Neural progenitor cell (in vitro differentiated cells): Measurements from ENCODE around the gene WDR7. TPM values are rescaled to one million over a fixed set of nuclear protein-coding genes. Genes with fewer than 3 reads are reported as not detected.
A peak's percentile ranks its signal among the peaks of the same experiment; 100 is the strongest.

Experiments
- DNase-seq: peaks from one replicate; pipeline ENCODE4 v3.0.0-alpha.2; 2016; ENCODE audit warnings: low spot score
- H2AFZ ChIP-seq: fragments of 200-600 bp; sonication (generic); replicated peaks from 2 replicates; pipeline ENCODE4 v1.6.1; 2016; ENCODE audit warnings: antibody characterized with exemption
- H3F3A ChIP-seq: fragments of 200-600 bp; sonication (generic); 2 replicates; pipeline ENCODE4 v1.6.1; 2016; ENCODE audit warnings: antibody characterized with exemption, low read depth
- H3K27ac ChIP-seq: fragments of 200-600 bp; sonication (generic); 2 replicates; pipeline ENCODE4 v1.5.1; 2016; ENCODE audit warnings: mild to moderate bottlenecking
- H3K27me3 ChIP-seq: fragments of 200-600 bp; sonication (generic); 2 replicates; pipeline ENCODE4 v1.6.1; 2016; ENCODE audit warnings: mild to moderate bottlenecking, moderate library complexity
- H3K36me3 ChIP-seq: fragments of 200-600 bp; sonication (generic); 2 replicates; pipeline ENCODE4 v1.5.1; 2016
- H3K4me1 ChIP-seq: fragments of 200-600 bp; sonication (generic); 2 replicates; pipeline ENCODE4 v1.6.1; 2016; ENCODE audit warnings: mixed run types
- H3K4me2 ChIP-seq: fragments of 200-600 bp; sonication (generic); 2 replicates; pipeline ENCODE4 v1.6.1; 2016
- H3K4me3 ChIP-seq: fragments of 200-600 bp; sonication (generic); 2 replicates; pipeline ENCODE4 v1.5.1; 2016
- H3K79me2 ChIP-seq: fragments of 200-600 bp; sonication (generic); 2 replicates; pipeline ENCODE4 v1.6.1; 2016; ENCODE audit warnings: low read depth
- H3K9ac ChIP-seq: fragments of 200-600 bp; sonication (generic); 2 replicates; pipeline ENCODE4 v1.6.1; 2016
- H3K9me3 ChIP-seq: fragments of 200-600 bp; sonication (generic); 2 replicates; pipeline ENCODE4 v1.5.1; 2016; ENCODE audit warnings: low read depth
- H4K20me1 ChIP-seq: fragments of 200-600 bp; sonication (generic); 2 replicates; pipeline ENCODE4 v1.6.1; 2016; ENCODE audit warnings: low read depth
- H3K27ac Mint-ChIP-seq: 3 replicates; pipeline ENCODE4 v1.8.0; 2021; ENCODE audit warnings: mixed read lengths
- H3K27me3 Mint-ChIP-seq: 2 replicates; pipeline ENCODE4 v1.8.0; 2022; ENCODE audit warnings: low read depth, mild to moderate bottlenecking, inconsistent platforms, moderate library complexity, mixed read lengths; ENCODE audit not compliant: insufficient read depth
- H3K36me3 Mint-ChIP-seq: 3 replicates; pipeline ENCODE4 v1.8.0; 2021; ENCODE audit warnings: mixed read lengths
- H3K4me1 Mint-ChIP-seq: 3 replicates; pipeline ENCODE4 v1.8.0; 2021; ENCODE audit warnings: mixed read lengths
- H3K4me3 Mint-ChIP-seq: 3 replicates; pipeline ENCODE4 v1.8.0; 2021; ENCODE audit warnings: mild to moderate bottlenecking, moderate library complexity, mixed read lengths
- H3K9me3 Mint-ChIP-seq: 3 replicates; pipeline ENCODE4 v1.8.0; 2020; ENCODE audit warnings: mixed read lengths
- CTCF ChIP-seq: fragments of 200-600 bp; sonication (generic); IDR thresholded peaks from 2 replicates; pipeline ENCODE4 v1.5.1; 2017; ENCODE audit warnings: antibody characterized with exemption, mild to moderate bottlenecking
- EZH2 ChIP-seq: fragments of 200-600 bp; sonication (generic); IDR thresholded peaks from 2 replicates; pipeline ENCODE4 v1.6.1; 2017; ENCODE audit warnings: antibody characterized with exemption, mild to moderate bottlenecking, moderate library complexity
- EZH2phosphoT487 ChIP-seq: fragments of 200-600 bp; sonication (generic); IDR thresholded peaks from 2 replicates; pipeline ENCODE4 v1.6.1; 2017; ENCODE audit warnings: antibody characterized with exemption
- total RNA-seq: library from RNA; depleted of rRNA; stranded (reverse); fragments of >200 nt; gene quantifications from 2 replicates; pipeline ENCODE4 v1.2.3, GENCODE V29; 2015; ENCODE audit warnings: low replicate concordance

WDR7 gene
- total RNA-seq, 1 donor from 2014 or later, result 12.3 TPM

- TF ChIP-seq EZH2 (no peak), CTCF (no peak), EZH2phosphoT487 (no peak)
- Mint-ChIP-seq H3K27me3 (peaks cover 3% of the 10 kb centered on the region), H3K36me3 (peaks cover 3% of the 10 kb centered on the region), H3K4me1 (peaks cover 3% of the 10 kb centered on the region), H3K9me3 (peaks cover 4% of the 10 kb centered on the region), H3K27ac (no peak overlapping the region), H3K4me3 (no peak overlapping the region)
- Histone ChIP-seq H3K27me3 (no peaks in the 10 kb centered on the region), H2AFZ (peak overlapping the region; percentile 93), H3K4me3 (no peak overlapping the region), H3K4me2 (no peak overlapping the region), H3K4me1 (peaks cover 18% of the 10 kb centered on the region), H3K79me2 (no peaks in the 10 kb centered on the region), H3K9me3 (no peaks in the 10 kb centered on the region), H3K27ac (no peak overlapping the region), H3K36me3 (no peaks in the 10 kb centered on the region), H4K20me1 (no peaks in the 10 kb centered on the region), H3K9ac (no peak overlapping the region), H3F3A (peaks cover 4% of the 10 kb centered on the region)
- DNase-seq, result no peak
Observed at GRCh38 chr18:57048351-57048750, 397.2 kb downstream of the WDR7 start.

- peak overlapping the region; percentile 93 for H2AFZ ChIP-seq
- H3K27me3 Mint-ChIP-seq, result peaks cover 3% of the 10 kb centered on the region
- H3K4me1 Mint-ChIP-seq, result peaks cover 3% of the 10 kb centered on the region
- H3K4me1 ChIP-seq, result peaks cover 18% of the 10 kb centered on the region
- no peaks in the 10 kb centered on the region for H4K20me1 ChIP-seq
- H3K27ac ChIP-seq, result no peak overlapping the region
- H3K27ac Mint-ChIP-seq, result no peak overlapping the region
- H3F3A ChIP-seq, result peaks cover 4% of the 10 kb centered on the region
- H3K9me3 Mint-ChIP-seq, result peaks cover 4% of the 10 kb centered on the region
- TF ChIP-seq EZH2phosphoT487, result no peak
- TF ChIP-seq EZH2, result no peak
- no peak for TF ChIP-seq CTCF
- no peaks in the 10 kb centered on the region for H3K79me2 ChIP-seq
- no peaks in the 10 kb centered on the region for H3K9me3 ChIP-seq
- H3K4me3 ChIP-seq, result no peak overlapping the region
- H3K27me3 ChIP-seq, result no peaks in the 10 kb centered on the region
- no peak for DNase-seq
- H3K4me2 ChIP-seq, result no peak overlapping the region
- no peak overlapping the region for H3K9ac ChIP-seq
- peaks cover 3% of the 10 kb centered on the region for H3K36me3 Mint-ChIP-seq
- H3K4me3 Mint-ChIP-seq, result no peak overlapping the region
- H3K36me3 ChIP-seq, result no peaks in the 10 kb centered on the region
Observed at GRCh38 chr18:57048859-57049258, 397.7 kb downstream of the WDR7 start.

GRCh38 chr18:57050310-57050949 is 399.3 kb downstream of the WDR7 start:
- H3K79me2 ChIP-seq, result no peaks in the 10 kb centered on the region
- Mint-ChIP-seq H3K9me3 (peaks cover 4% of the 10 kb centered on the region), H3K27me3 (peaks cover 5% of the 10 kb centered on the region), H3K4me3 (no peak overlapping the region), H3K4me1 (peaks cover 3% of the 10 kb centered on the region), H3K27ac (peak overlapping the region; percentile 34), H3K36me3 (peaks cover 3% of the 10 kb centered on the region)
- no peak overlapping the region for H3K9ac ChIP-seq
- peaks cover 18% of the 10 kb centered on the region for H3K4me1 ChIP-seq
- peaks cover 4% of the 10 kb centered on the region for H3F3A ChIP-seq
- H3K4me2 ChIP-seq, result no peak overlapping the region
- H4K20me1 ChIP-seq, result no peaks in the 10 kb centered on the region
- H3K27ac ChIP-seq, result no peak overlapping the region
- H2AFZ ChIP-seq, result no peak overlapping the region
- no peaks in the 10 kb centered on the region for H3K36me3 ChIP-seq
- no peaks in the 10 kb centered on the region for H3K9me3 ChIP-seq
- DNase-seq, result no peak
- H3K4me3 ChIP-seq, result no peak overlapping the region
- H3K27me3 ChIP-seq, result no peaks in the 10 kb centered on the region
- TF ChIP-seq EZH2phosphoT487 (no peak), CTCF (no peak), EZH2 (no peak)
